WTC11 (cell line): ENCODE data around the gene CCDC180.

Experiments used
- CTCF ChIP-seq: fragments of 200-600 bp; IDR thresholded peaks from 2 replicates; pipeline ENCODE4 v1.8.0; 2022; ENCODE audit warnings: antibody characterized with exemption
- E2F5 ChIP-seq: sonication (generic); formaldehyde crosslinking; IDR thresholded peaks from 2 replicates; pipeline ENCODE4 v1.8.1; 2022; ENCODE audit warnings: mild to moderate bottlenecking, moderate library complexity, missing genetic modification reagents
- ELF4 ChIP-seq: sonication (generic); formaldehyde crosslinking; IDR thresholded peaks from 2 replicates; pipeline ENCODE4 v1.8.1; 2022; ENCODE audit warnings: low read depth, mild to moderate bottlenecking, moderate library complexity, missing genetic modification reagents
- ETV6 ChIP-seq: sonication (generic); formaldehyde crosslinking; IDR thresholded peaks from 2 replicates; pipeline ENCODE4 v1.8.1; 2022; ENCODE audit warnings: mild to moderate bottlenecking, missing genetic modification reagents
- FOXP4 ChIP-seq: sonication (generic); formaldehyde crosslinking; IDR thresholded peaks from 2 replicates; pipeline ENCODE4 v1.8.0; 2022; ENCODE audit warnings: mild to moderate bottlenecking, missing genetic modification reagents
- GABPB1 ChIP-seq: sonication (generic); formaldehyde crosslinking; IDR thresholded peaks from 2 replicates; pipeline ENCODE4 v1.8.1; 2023; ENCODE audit warnings: mild to moderate bottlenecking, missing genetic modification reagents
- JAZF1 ChIP-seq: fragments of 250-450 bp; sonication (Bioruptor Pico); IDR thresholded peaks from 2 replicates; pipeline ENCODE4 v1.9.0; 2021; ENCODE audit warnings: moderate library complexity, mild to moderate bottlenecking, inconsistent platforms
- PREB ChIP-seq: sonication (generic); formaldehyde crosslinking; IDR thresholded peaks from 2 replicates; pipeline ENCODE4 v1.8.1; 2022; ENCODE audit warnings: mild to moderate bottlenecking, missing genetic modification reagents, moderate library complexity, borderline replicate concordance
- SMAD3 ChIP-seq: sonication (generic); formaldehyde crosslinking; IDR thresholded peaks from 2 replicates; pipeline ENCODE4 v1.8.0; 2022; ENCODE audit warnings: missing genetic modification reagents, mild to moderate bottlenecking, borderline replicate concordance

- no peak for TF ChIP-seq CTCF
- TF ChIP-seq ELF4: no peak
- TF ChIP-seq GABPB1: no peak
- TF ChIP-seq E2F5 (CRISPR knock-in tag): no peak
- TF ChIP-seq ETV6 (CRISPR knock-in tag): no peak
- TF ChIP-seq FOXP4 (CRISPR knock-in tag): no peak
- TF ChIP-seq PREB (CRISPR knock-in tag): no peak
- TF ChIP-seq SMAD3 (CRISPR knock-in tag): no peak
- TF ChIP-seq JAZF1 (CRISPR knock-in tag): no peak
Measured at GRCh38 chr9:97271292-97271691, 36.2 kb upstream of the CCDC180 start.
